HL-60/S4 treated with phorbol 12-myristate 13-acetate at 8.2 ng/mL for 4 days and 3 days (cell line): ENCODE results near the gene FAM219B.
"Not testable (repeated sequence)": the region's sequence is repeated elsewhere in the genome, so short reads cannot be mapped to it uniquely, and the experiment has no call there.

Experiments used
- in situ Hi-C: fragments of 300-500 bp; cut with MboI; formaldehyde crosslinking; loops from 2 replicates; pipeline ENCODE4 v1.15.0; 2022; ENCODE audit warnings: low sequenced_read_pairs

The FAM219B gene

GRCh38 chr15:74906450-74907162 is at the start of gene FAM219B:
Gene FAM219B (minus strand): TSS chr15:74906851. CDS start chr15:74906800, 51 bp downstream.
- in situ Hi-C loops = no loop called here

- in situ Hi-C loops = no loop called here
These were observed 49.4 kb upstream of the FAM219B start for GRCh38 chr15:74955796-74956647.

GRCh38 chr15:74955017-74955416 is 48.4 kb upstream of the FAM219B start:
- in situ Hi-C loops = no loop called here

GRCh38 chr15:74954515-74954914 is 47.9 kb upstream of the FAM219B start:
- in situ Hi-C loops = no loop called here

- in situ Hi-C loops = no loop called here
These were observed 44.4 kb upstream of the FAM219B start for GRCh38 chr15:74951006-74951405.

- in situ Hi-C loops = no loop called here
These were observed 43.6 kb upstream of the FAM219B start for GRCh38 chr15:74950078-74950908.

- in situ Hi-C loops = no loop called here
These were observed 31.1 kb upstream of the FAM219B start, which contains the start of gene COX5A for GRCh38 chr15:74937590-74938371. Gene COX5A (minus strand): TSS chr15:74938073. CDS start chr15:74938014, 59 bp downstream.

GRCh38 chr15:74937272-74937589 is 30.6 kb upstream of the FAM219B start:
- in situ Hi-C loops = no loop called here

GRCh38 chr15:74935193-74935592 is 28.5 kb upstream of the FAM219B start:
- in situ Hi-C loops = not testable (repeated sequence)

GRCh38 chr15:74933573-74933972 is 26.9 kb upstream of the FAM219B start:
- in situ Hi-C loops = no loop called here

- in situ Hi-C loops = no loop called here
These were observed 22.1 kb upstream of the FAM219B start for GRCh38 chr15:74928771-74929198.

GRCh38 chr15:74924525-74924924 is 17.9 kb upstream of the FAM219B start:
- in situ Hi-C loops = no loop called here

- in situ Hi-C loops = no loop called here
These were observed 13.8 kb upstream of the FAM219B start for GRCh38 chr15:74920456-74920855.

- in situ Hi-C loops = no loop called here
These were observed 11.0 kb upstream of the FAM219B start for GRCh38 chr15:74917676-74918075.

- in situ Hi-C loops = not testable (repeated sequence)
These were observed 7.1 kb upstream of the FAM219B start for GRCh38 chr15:74913799-74914198.

- in situ Hi-C loops = no loop called here
These were observed 6.4 kb upstream of the FAM219B start for GRCh38 chr15:74913041-74913440.

- in situ Hi-C loops = no loop called here
These were observed 2.0 kb upstream of the FAM219B start for GRCh38 chr15:74908635-74909034.

GRCh38 chr15:74907163-74907870 is 666 bp upstream of the FAM219B start:
- in situ Hi-C loops = no loop called here

GRCh38 chr15:74906067-74906449 is 593 bp downstream of the FAM219B start:
- in situ Hi-C loops = no loop called here
